Testis (tissue), 2 donors: ENCODE data around the gene LACRT.

Experiments
- CTCF ChIP-seq, 3 experiments: fragments of 450-650 bp in 2 of 3; fragments of 200-600 bp in 1 of 3; sonication (generic) in 1 of 3; IDR thresholded peaks; one replicate each; pipeline ENCODE4 v1.5.1; 2016 to 2019; ENCODE audit warnings: antibody characterized with exemption in 3 of 3, mild to moderate bottlenecking in 2 of 3, moderate library complexity in 1 of 3
- POLR2A ChIP-seq: fragments of 450-650 bp; IDR thresholded peaks from one replicate; pipeline ENCODE4 v1.6.1; 2017; ENCODE audit warnings: antibody characterized with exemption, mild to moderate bottlenecking, moderate library complexity

GRCh38 chr12:54649825-54650224, 15.1 kb upstream of the LACRT start:
- no peak for TF ChIP-seq CTCF (IDR thresholded peaks at IDR 0.05)
- TF ChIP-seq POLR2A = no peak
